ENCODE data around the gene DHRS7B.
A peak's percentile ranks its signal among the peaks of the same experiment; 100 is the strongest.
"Not testable (repeated sequence)": the region's sequence is repeated elsewhere in the genome, so short reads cannot be mapped to it uniquely, and the experiment has no call there.

The DHRS7B gene

GRCh38 chr17:21108651-21109050, 18.1 kb upstream of the DHRS7B start:
- DNase-seq, result no peak

GRCh38 chr17:21113049-21113690, 13.6 kb upstream of the DHRS7B start:
- no peak for DNase-seq

- no peak for DNase-seq
Observed at GRCh38 chr17:21113716-21114115, 13.0 kb upstream of the DHRS7B start.

GRCh38 chr17:21114791-21115190, 12.0 kb upstream of the DHRS7B start:
- not testable (repeated sequence) for DNase-seq

- DNase-seq, result peak in 3 of 4 experiments; percentile 8 to 49 (median 46)
Observed at GRCh38 chr17:21119247-21119918, 7.4 kb upstream of the DHRS7B start.

- DNase-seq, result no peak
Observed at GRCh38 chr17:21119919-21120249, 6.9 kb upstream of the DHRS7B start.

- DNase-seq, result no peak
Observed at GRCh38 chr17:21124086-21124485, 2.7 kb upstream of the DHRS7B start.

GRCh38 chr17:21124517-21124916, 2.2 kb upstream of the DHRS7B start:
- DNase-seq, result not testable (repeated sequence)

- peak in 2 of 4 experiments; percentile 4 to 37 for DNase-seq
Observed at GRCh38 chr17:21125862-21126261, 902 bp upstream of the DHRS7B start.

GRCh38 chr17:21127509-21128077, 829 bp downstream of the DHRS7B start:
- DNase-seq, result no peak

GRCh38 chr17:21129023-21129681, 2.4 kb downstream of the DHRS7B start:
- no peak for DNase-seq

- no peak for DNase-seq
Observed at GRCh38 chr17:21131137-21131536, 4.4 kb downstream of the DHRS7B start.

- no peak for DNase-seq
Observed at GRCh38 chr17:21132428-21132827, 5.7 kb downstream of the DHRS7B start.

- no peak for DNase-seq
Observed at GRCh38 chr17:21134559-21134958, 7.8 kb downstream of the DHRS7B start.

- DNase-seq, result no peak
Observed at GRCh38 chr17:21140911-21141310, 14.1 kb downstream of the DHRS7B start.

- no peak for DNase-seq
Observed at GRCh38 chr17:21141331-21141730, 14.6 kb downstream of the DHRS7B start.

GRCh38 chr17:21142065-21142464, 15.3 kb downstream of the DHRS7B start:
- DNase-seq, result not testable (repeated sequence)

GRCh38 chr17:21143695-21144094, 16.9 kb downstream of the DHRS7B start:
- DNase-seq, result no peak

GRCh38 chr17:21144299-21144698, 17.5 kb downstream of the DHRS7B start:
- not testable (repeated sequence) for DNase-seq

GRCh38 chr17:21146362-21147015, 19.7 kb downstream of the DHRS7B start:
- DNase-seq, result no peak

GRCh38 chr17:21149621-21150020, 22.9 kb downstream of the DHRS7B start:
- DNase-seq, result no peak

- DNase-seq, result no peak
Observed at GRCh38 chr17:21152731-21153130, 26.0 kb downstream of the DHRS7B start.

All from activated naive CD4-positive, alpha-beta T cell (primary cell).